IMR-90 (cell line): ENCODE measurements around the gene SURF6. TPM values are rescaled to one million over a fixed set of nuclear protein-coding genes. Genes with fewer than 3 reads are reported as not detected.

ENCODE experiments used
- ATAC-seq: fragments of 200-7000 bp; cut with Tn5 transposase; 2 replicates; pipeline ENCODE4 v1.9.1; 2020; ENCODE audit warnings: low read depth, mild to moderate bottlenecking, moderate library complexity
- BruUV-seq: library from RNA; stranded (reverse); fragments of 400-500 nt; replicated peaks from 2 replicates; lab custom pipeline; 2021; lab: Mats Ljungman, UMichigan
- CTCF ChIA-PET: fragments of 300-600 bp; formaldehyde crosslinking; extraction: SDS; loops from one replicate; lab custom pipeline; 2021; ENCODE audit warnings: antibody characterized with exemption; lab: Yijun Ruan, JAX
- POLR2A ChIA-PET: fragments of 300-600 bp; sonication (Branson Sonifier 250); formaldehyde crosslinking; loops from one replicate; lab custom pipeline; 2022; ENCODE audit warnings: antibody characterized with exemption; ENCODE audit not compliant: unreplicated experiment; lab: Charles Lee
- DNase-seq: peaks from one replicate; pipeline ENCODE4 v3.0.0; 2013
- H2AFZ ChIP-seq: replicated peaks from 2 replicates; pipeline ENCODE3; 2013; ENCODE audit warnings: low read length, mild to moderate bottlenecking; ENCODE audit not compliant: poor library complexity
- H2AK5ac ChIP-seq: 2 replicates; pipeline ENCODE4 v1.6.1; 2013; ENCODE audit warnings: low read depth, low read length, inconsistent platforms
- H2AK9ac ChIP-seq: replicated peaks from 2 replicates; pipeline ENCODE3; 2013; ENCODE audit warnings: mild to moderate bottlenecking, low read depth, low read length, moderate library complexity; ENCODE audit not compliant: poor library complexity
- H2BK120ac ChIP-seq: 2 replicates; pipeline ENCODE4 v1.6.1; 2013; ENCODE audit warnings: low read depth, low read length, inconsistent platforms
- H2BK15ac ChIP-seq: 3 replicates; pipeline ENCODE4 v1.6.1; 2013; ENCODE audit warnings: low read depth, low read length, inconsistent platforms
- H2BK20ac ChIP-seq: 2 replicates; pipeline ENCODE4 v1.6.1; 2013; ENCODE audit warnings: low read depth, mild to moderate bottlenecking, inconsistent platforms, low read length, moderate library complexity
- H2BK5ac ChIP-seq: 2 replicates; pipeline ENCODE4 v1.6.1; 2013; ENCODE audit warnings: mild to moderate bottlenecking, low read depth, low read length, inconsistent platforms; ENCODE audit not compliant: poor library complexity, severe bottlenecking
- H3K14ac ChIP-seq: replicated peaks from 2 replicates; pipeline ENCODE4 v1.6.1; 2013; ENCODE audit warnings: low read depth, low read length, inconsistent platforms
- H3K18ac ChIP-seq: 2 replicates; pipeline ENCODE4 v1.6.1; 2013; ENCODE audit warnings: low read depth, low read length, control low read depth
- H3K23ac ChIP-seq: 2 replicates; pipeline ENCODE4 v1.6.1; 2013; ENCODE audit warnings: low read depth, low read length, inconsistent platforms
- H3K27ac ChIP-seq: 2 replicates; pipeline ENCODE4 v1.5.1; 2013; ENCODE audit warnings: mild to moderate bottlenecking, control low read depth, low read length; ENCODE audit not compliant: insufficient read depth
- H3K27me3 ChIP-seq: 2 replicates; pipeline ENCODE4 v1.6.1; 2013; ENCODE audit warnings: low read length; ENCODE audit not compliant: control insufficient read depth, insufficient read depth
- H3K36me3 ChIP-seq: 2 replicates; pipeline ENCODE4 v1.6.1; 2013; ENCODE audit warnings: low read length, mixed read lengths; ENCODE audit not compliant: control insufficient read depth, insufficient read depth
- H3K4ac ChIP-seq: 2 replicates; pipeline ENCODE4 v1.6.1; 2013; ENCODE audit warnings: low read depth, low read length, inconsistent platforms
- H3K4me1 ChIP-seq: 2 replicates; pipeline ENCODE4 v1.6.1; 2013; ENCODE audit warnings: low read length, mixed read lengths; ENCODE audit not compliant: control insufficient read depth, insufficient read depth
- H3K4me2 ChIP-seq: 2 replicates; pipeline ENCODE4 v1.6.1; 2013; ENCODE audit warnings: low read depth, mild to moderate bottlenecking, control low read depth, low read length, moderate library complexity
- H3K4me3 ChIP-seq: 2 replicates; pipeline ENCODE4 v1.5.1; 2013; ENCODE audit warnings: low read depth, mild to moderate bottlenecking, control low read depth, low read length, moderate library complexity; ENCODE audit not compliant: insufficient read depth
- H3K56ac ChIP-seq: 2 replicates; pipeline ENCODE4 v1.6.1; 2013; ENCODE audit warnings: low read length, inconsistent platforms; ENCODE audit not compliant: insufficient read depth; ENCODE audit errors: extremely low read depth
- H3K79me1 ChIP-seq, 2 experiments: 2 replicates each; pipeline ENCODE4 v1.6.1; 2013; ENCODE audit warnings: low read length in 2 of 2, inconsistent platforms in 1 of 2, low read depth in 1 of 2
- H3K9ac ChIP-seq: 2 replicates; pipeline ENCODE4 v1.6.1; 2013; ENCODE audit warnings: low read depth, low read length, control low read depth
- H3K9me1 ChIP-seq: 2 replicates; pipeline ENCODE4 v1.6.1; 2013; ENCODE audit warnings: low read length, inconsistent platforms; ENCODE audit not compliant: insufficient read depth
- H3K9me3 ChIP-seq: 2 replicates; pipeline ENCODE4 v1.6.1; 2013; ENCODE audit warnings: low read length; ENCODE audit not compliant: control insufficient read depth, insufficient read depth
- H4K20me1 ChIP-seq: 2 replicates; pipeline ENCODE4 v1.6.1; 2013; ENCODE audit warnings: low read length, inconsistent platforms; ENCODE audit not compliant: insufficient read depth
- H4K5ac ChIP-seq: 2 replicates; pipeline ENCODE4 v1.6.1; 2013; ENCODE audit warnings: mild to moderate bottlenecking, low read depth, low read length, control low read depth
- H4K8ac ChIP-seq, 2 experiments: 2 replicates each; pipeline ENCODE4 v1.6.1; 2013; ENCODE audit warnings: low read depth in 2 of 2, low read length in 2 of 2, control low read depth in 1 of 2, inconsistent platforms in 1 of 2
- H4K91ac ChIP-seq: 2 replicates; pipeline ENCODE4 v1.6.1; 2013; ENCODE audit warnings: low read depth, low read length, inconsistent platforms; ENCODE audit not compliant: insufficient read depth
- BHLHE40 ChIP-seq: fragments of 150-350 bp; IDR thresholded peaks from 2 replicates; pipeline ENCODE4 v1.6.1; 2016; ENCODE audit warnings: mild to moderate bottlenecking, low read depth, low read length
- CEBPB ChIP-seq: IDR thresholded peaks from 2 replicates; pipeline ENCODE4 v1.6.1; 2012; ENCODE audit warnings: low read depth, low read length, improper control_type of control experiment
- CHD1 ChIP-seq: IDR thresholded peaks from 2 replicates; pipeline ENCODE4 v1.6.1; 2012; ENCODE audit warnings: low read depth, low read length, improper control_type of control experiment
- FOS ChIP-seq: fragments of 150-350 bp; IDR thresholded peaks from 2 replicates; pipeline ENCODE4 v1.6.1; 2016; ENCODE audit warnings: low read depth, low read length
- MAZ ChIP-seq: IDR thresholded peaks from 2 replicates; pipeline ENCODE4 v1.6.1; 2012; ENCODE audit warnings: low read depth, mild to moderate bottlenecking, low read length, improper control_type of control experiment, moderate library complexity, borderline replicate concordance
- MXI1 ChIP-seq: IDR thresholded peaks from 2 replicates; pipeline ENCODE4 v1.6.1; 2012; ENCODE audit warnings: low read depth, mild to moderate bottlenecking, low read length, moderate library complexity, borderline replicate concordance
- NFE2L2 ChIP-seq: fragments of 150-350 bp; IDR thresholded peaks from 2 replicates; pipeline ENCODE4 v1.6.1; 2016; ENCODE audit warnings: low read depth, mild to moderate bottlenecking, low read length
- RAD21 ChIP-seq: IDR thresholded peaks from 2 replicates; pipeline ENCODE4 v1.6.1; 2012; ENCODE audit warnings: low read length, improper control_type of control experiment
- RCOR1 ChIP-seq: IDR thresholded peaks from 2 replicates; pipeline ENCODE4 v1.6.1; 2012; ENCODE audit warnings: mild to moderate bottlenecking, low read length, improper control_type of control experiment; ENCODE audit not compliant: insufficient replicate concordance
- SMC3 ChIP-seq: fragments of 150-350 bp; IDR thresholded peaks from 2 replicates; pipeline ENCODE4 v1.6.1; 2016; ENCODE audit warnings: low read depth, mild to moderate bottlenecking, antibody characterized with exemption, low read length, moderate library complexity
- WGBS, 2 experiments: methylation state at CpG; one replicate each; pipeline versions ENCODE4 v1.1.5 to v1.1.7; 2013; ENCODE audit warnings: missing lambda C conversion rate in 2 of 2; ENCODE audit not compliant: insufficient read length in 1 of 2; ENCODE audit errors: extremely low coverage in 2 of 2; 5-methylcytosine and 5-hydroxymethylcytosine counted together
- dilution Hi-C: fragments of 300-500 bp; cut with HindIII; formaldehyde crosslinking; loops from one replicate; pipeline ENCODE4 v1.14.3; 2018; ENCODE audit warnings: low sequenced_read_pairs; ENCODE audit not compliant: unreplicated experiment
- in situ Hi-C: fragments of 300-500 bp; cut with MboI; formaldehyde crosslinking; loops from 3 replicates; pipeline ENCODE4 v1.14.3; 2019; ENCODE audit warnings: low sequenced_read_pairs, inconsistent platforms, mixed read lengths
- intact Hi-C: fragments of 100-400 bp; cut with micrococcal nuclease; formaldehyde crosslinking; loops from 2 replicates; pipeline ENCODE4 v1.10.0; 2022
- polyA plus RNA-seq, 3 experiments: library from polyadenylated mRNA; depleted of rRNA; stranded (reverse); fragments of >200 nt; gene quantifications; 2 replicates each; pipeline ENCODE4 v1.2.3, GENCODE V29; 2012; ENCODE audit warnings: low replicate concordance in 1 of 3
- total RNA-seq: library from RNA; depleted of rRNA; stranded (reverse); fragments of >200 nt; gene quantifications from 2 replicates; pipeline ENCODE4 v1.2.3, GENCODE V29; 2012
- TF ChIP-seq, protein P1 (sequence below): fragments of 150-350 bp; IDR thresholded peaks from 2 replicates; pipeline ENCODE4 v1.6.1; 2016; ENCODE audit warnings: low read depth, mild to moderate bottlenecking, low read length, moderate library complexity, borderline replicate concordance

The SURF6 gene
- total and polyA plus RNA-seq, 2 of the 4 experiments (the other 2 are of a cell fraction), result 6.1 to 12.8 TPM

DNA sequence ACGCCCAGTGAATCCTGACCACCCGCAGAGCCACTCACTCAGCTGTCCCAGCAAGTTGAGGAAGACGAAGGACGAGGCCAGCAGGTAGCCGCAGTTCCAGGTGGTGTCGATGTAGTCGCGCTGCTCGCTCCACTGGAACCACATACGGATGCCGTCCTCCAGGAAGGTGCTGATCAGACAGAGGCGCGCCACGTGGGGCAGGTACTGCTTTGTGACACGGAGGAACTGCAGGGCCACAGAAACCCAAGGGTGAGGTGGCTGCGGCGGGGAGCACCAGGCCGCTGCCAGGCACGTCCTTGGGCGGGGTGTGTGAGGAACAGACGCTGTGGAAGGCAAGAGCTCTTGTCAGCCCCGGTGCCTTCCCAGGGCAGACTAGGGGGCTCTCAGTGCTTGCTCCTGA lies 31.2 kb upstream of the SURF6 start:
- no TSS peak for BruUV-seq
- no peak overlapping the region for H3K27ac ChIP-seq
- H3K79me1 ChIP-seq, result peaks cover 28 to 80% of the 10 kb centered on the region in 2 experiments
- H3K36me3 ChIP-seq, result peaks cover 86% of the 10 kb centered on the region
- no peak overlapping the region for H3K4me3 ChIP-seq
- DNase-seq (no peak), ATAC-seq (no peak)
- no peak overlapping the region for H2BK20ac ChIP-seq
- no peak overlapping the region for H2BK120ac ChIP-seq
- H3K9me3 ChIP-seq, result no peaks in the 10 kb centered on the region
- no peaks in the 10 kb centered on the region for H3K27me3 ChIP-seq
- no peak overlapping the region for H3K56ac ChIP-seq
- H2BK15ac ChIP-seq, result no peak overlapping the region
- H3K9ac ChIP-seq, result no peak overlapping the region
- in situ Hi-C loops (no loop called here), dilution Hi-C loops (no loop called here), intact Hi-C loops (no loop called here)
- no peak overlapping the region for H4K5ac ChIP-seq
- ChIA-PET POLR2A (no interaction called here), CTCF (no interaction called here)
- no peak overlapping the region for H4K8ac ChIP-seq
- H3K4ac ChIP-seq, result no peak overlapping the region
- no peak for TF ChIP-seq MXI1
- no peak for TF ChIP-seq SMC3
- no peak for TF ChIP-seq BHLHE40
- no peak for TF ChIP-seq NFE2L2
- TF ChIP-seq RAD21, result no peak
- TF ChIP-seq CEBPB, result no peak
- no peak for TF ChIP-seq RCOR1
- TF ChIP-seq CHD1, result no peak
- TF ChIP-seq MAZ, result no peak
- TF ChIP-seq, protein P1, sequence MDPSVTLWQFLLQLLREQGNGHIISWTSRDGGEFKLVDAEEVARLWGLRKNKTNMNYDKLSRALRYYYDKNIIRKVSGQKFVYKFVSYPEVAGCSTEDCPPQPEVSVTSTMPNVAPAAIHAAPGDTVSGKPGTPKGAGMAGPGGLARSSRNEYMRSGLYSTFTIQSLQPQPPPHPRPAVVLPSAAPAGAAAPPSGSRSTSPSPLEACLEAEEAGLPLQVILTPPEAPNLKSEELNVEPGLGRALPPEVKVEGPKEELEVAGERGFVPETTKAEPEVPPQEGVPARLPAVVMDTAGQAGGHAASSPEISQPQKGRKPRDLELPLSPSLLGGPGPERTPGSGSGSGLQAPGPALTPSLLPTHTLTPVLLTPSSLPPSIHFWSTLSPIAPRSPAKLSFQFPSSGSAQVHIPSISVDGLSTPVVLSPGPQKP, result no peak
- TF ChIP-seq FOS, result no peak
- H4K91ac ChIP-seq, result no peak overlapping the region
- H2AFZ ChIP-seq, result no peak overlapping the region
- H2BK5ac ChIP-seq, result no peak overlapping the region
- H3K23ac ChIP-seq, result no peak overlapping the region
- H3K4me2 ChIP-seq, result no peak overlapping the region
- H3K18ac ChIP-seq, result no peak overlapping the region
- H3K9me1 ChIP-seq, result peaks cover 30% of the 10 kb centered on the region
- peaks cover 11% of the 10 kb centered on the region for H3K4me1 ChIP-seq
- H3K14ac ChIP-seq, result no peak overlapping the region
- no peak overlapping the region for H2AK5ac ChIP-seq
- H2AK9ac ChIP-seq, result no peak overlapping the region
- WGBS, 2 experiments, result 96% methylated on average over 13 of the region's 22 CpGs; no CpG with 5 or more reads in 1 of the 2 experiments
- peaks cover 96% of the 10 kb centered on the region for H4K20me1 ChIP-seq
